GM13977 (cell line): ENCODE measurements around the gene KCNA10.

Experiments
- DNase-seq: peaks from one replicate; pipeline ENCODE4 v3.0.0; 2012; ENCODE audit warnings: low spot score
- in situ Hi-C: fragments of 300-500 bp; cut with MboI; formaldehyde crosslinking; loops from one replicate; pipeline ENCODE4 v1.12.0; 2022; ENCODE audit warnings: low sequenced_read_pairs, low pct_unique_long_range_greater_than_20kb, mixed read lengths, inconsistent platforms; ENCODE audit not compliant: unreplicated experiment
- TF ChIP-seq, protein P1 (sequence below): IDR thresholded peaks from 2 replicates; pipeline ENCODE4 v1.5.1; 2012; ENCODE audit warnings: mild to moderate bottlenecking, control low read depth; ENCODE audit not compliant: insufficient read depth; ENCODE audit errors: extremely low read depth, missing control alignments

Gene KCNA10

DNA sequence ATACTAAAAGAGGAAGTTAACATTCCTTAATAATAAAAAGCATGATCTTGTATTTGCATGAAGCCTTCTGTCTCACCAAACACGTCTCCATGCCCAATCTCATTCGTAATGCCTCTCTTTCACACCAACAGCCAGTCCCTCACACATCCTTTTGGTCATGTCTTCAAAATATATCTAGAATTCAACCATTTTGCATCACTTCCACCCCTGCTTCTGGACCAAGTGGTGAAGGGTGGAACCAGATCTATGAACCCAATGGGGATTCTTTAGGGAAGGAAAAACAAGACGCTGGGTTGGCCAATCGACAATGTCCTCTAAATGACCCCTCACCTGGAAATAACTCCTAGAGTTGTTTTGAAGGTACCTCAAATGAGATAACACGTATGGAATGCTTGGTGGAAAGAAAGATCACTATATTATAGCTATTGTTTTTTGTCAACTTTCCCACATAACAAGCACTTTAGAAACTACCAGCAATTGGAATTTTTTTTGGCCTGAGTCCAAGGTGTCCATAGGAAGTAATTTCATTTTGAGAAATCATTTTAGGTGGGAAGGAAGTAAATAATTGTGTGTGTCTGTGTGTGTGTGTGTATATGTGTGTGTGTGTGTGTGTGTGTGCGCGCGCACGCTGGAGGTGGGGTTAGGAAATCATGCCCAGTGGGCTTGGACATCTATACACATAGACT is at the start of gene KCNA10:
TSS of gene KCNA10 (minus strand) at position 51 of the 686 bp plus-strand sequence. CDS start 388 bp downstream, outside the sequence.
- TF ChIP-seq, protein P1, sequence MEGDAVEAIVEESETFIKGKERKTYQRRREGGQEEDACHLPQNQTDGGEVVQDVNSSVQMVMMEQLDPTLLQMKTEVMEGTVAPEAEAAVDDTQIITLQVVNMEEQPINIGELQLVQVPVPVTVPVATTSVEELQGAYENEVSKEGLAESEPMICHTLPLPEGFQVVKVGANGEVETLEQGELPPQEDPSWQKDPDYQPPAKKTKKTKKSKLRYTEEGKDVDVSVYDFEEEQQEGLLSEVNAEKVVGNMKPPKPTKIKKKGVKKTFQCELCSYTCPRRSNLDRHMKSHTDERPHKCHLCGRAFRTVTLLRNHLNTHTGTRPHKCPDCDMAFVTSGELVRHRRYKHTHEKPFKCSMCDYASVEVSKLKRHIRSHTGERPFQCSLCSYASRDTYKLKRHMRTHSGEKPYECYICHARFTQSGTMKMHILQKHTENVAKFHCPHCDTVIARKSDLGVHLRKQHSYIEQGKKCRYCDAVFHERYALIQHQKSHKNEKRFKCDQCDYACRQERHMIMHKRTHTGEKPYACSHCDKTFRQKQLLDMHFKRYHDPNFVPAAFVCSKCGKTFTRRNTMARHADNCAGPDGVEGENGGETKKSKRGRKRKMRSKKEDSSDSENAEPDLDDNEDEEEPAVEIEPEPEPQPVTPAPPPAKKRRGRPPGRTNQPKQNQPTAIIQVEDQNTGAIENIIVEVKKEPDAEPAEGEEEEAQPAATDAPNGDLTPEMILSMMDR: no peak
- in situ Hi-C loops: no loop called here
- DNase-seq: no peak

DNA sequence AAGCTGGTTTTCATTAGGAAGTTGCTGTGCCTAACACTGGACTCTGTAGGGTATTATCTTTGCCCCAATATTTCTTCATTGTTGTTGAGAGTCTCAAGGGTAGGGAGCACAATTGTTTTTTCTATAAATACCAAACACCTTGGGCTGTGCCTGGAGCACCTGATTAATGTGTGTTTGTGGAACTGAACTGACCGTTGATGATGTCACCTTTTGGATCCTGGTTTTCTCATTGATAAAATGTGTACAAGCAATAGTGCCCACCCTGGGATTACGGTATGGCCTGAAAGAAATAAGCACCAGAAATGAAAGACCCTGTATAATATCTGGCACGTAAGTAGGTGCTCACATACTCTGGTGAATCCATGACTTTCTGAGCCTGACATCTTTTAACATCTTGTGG is 47.9 kb upstream of the KCNA10 start:
- in situ Hi-C loops: no loop called here
- TF ChIP-seq, protein P1: no peak
- DNase-seq: no peak

DNA sequence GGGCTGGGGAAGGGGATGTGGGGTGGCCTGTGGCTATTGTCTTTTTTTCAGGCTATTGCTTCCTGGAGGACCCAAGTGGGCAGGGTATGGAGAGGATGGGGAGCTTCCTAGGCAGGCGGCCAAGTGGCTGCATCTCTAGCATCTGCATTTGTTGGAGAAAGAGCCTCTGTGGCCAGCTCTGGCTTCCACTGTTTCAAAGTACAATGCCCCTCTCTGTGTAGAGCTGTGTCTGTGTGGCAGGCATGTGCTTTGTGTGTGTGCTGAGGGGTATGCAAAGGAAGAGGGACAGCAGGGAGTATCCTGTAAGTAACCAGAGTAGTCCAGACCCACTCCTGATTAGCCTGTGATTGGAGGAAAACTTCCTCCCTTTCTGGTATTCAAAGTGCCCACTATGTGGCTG is 46.6 kb upstream of the KCNA10 start:
- no peak for DNase-seq

DNA sequence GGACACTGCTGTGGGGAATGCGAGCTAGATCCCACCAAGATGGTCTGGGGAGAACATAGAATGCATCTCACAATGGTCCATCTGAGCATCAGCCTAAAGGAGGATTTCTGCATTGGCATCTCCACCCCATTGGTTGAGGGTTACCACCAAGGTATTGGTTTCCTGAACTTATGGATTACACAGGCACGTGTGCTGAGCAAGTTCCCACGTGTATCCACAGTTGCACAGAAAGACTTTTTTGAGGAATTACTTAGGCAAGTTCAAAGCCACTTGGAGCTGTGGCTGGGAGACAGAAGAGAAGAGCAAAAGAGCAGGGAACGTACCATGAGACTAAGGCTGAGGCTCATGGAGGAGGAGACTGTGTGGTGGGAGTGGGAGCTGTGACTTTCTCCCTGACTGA is 44.1 kb upstream of the KCNA10 start:
- DNase-seq: no peak
- TF ChIP-seq, protein P1: no peak
- in situ Hi-C loops: no loop called here

More for the DNA sequence above, 46.6 kb upstream of the KCNA10 start:
- in situ Hi-C loops: no loop called here
- TF ChIP-seq, protein P1: no peak

DNA sequence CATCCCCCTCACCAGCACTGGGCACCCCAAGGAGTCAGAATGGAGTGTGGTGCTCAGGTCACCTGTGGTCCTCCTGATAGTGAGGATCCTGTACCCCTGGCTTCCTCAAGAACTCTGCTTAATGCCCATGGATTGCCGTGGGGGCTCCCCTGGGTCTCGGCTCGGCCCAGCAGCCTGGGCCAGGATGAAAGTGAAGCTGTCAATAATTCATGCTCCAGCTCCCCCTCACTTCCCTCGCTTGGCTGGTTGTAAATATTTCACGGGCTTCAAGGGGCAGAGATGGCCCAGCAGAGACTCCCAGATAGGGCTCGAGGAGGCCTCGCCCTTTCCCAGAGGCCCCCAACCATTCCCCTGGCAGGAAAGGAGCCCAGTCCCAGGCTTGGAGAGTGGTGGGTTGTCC is 42.6 kb upstream of the KCNA10 start:
- in situ Hi-C loops: no loop called here
- DNase-seq: no peak
- TF ChIP-seq, protein P1: no peak

DNA sequence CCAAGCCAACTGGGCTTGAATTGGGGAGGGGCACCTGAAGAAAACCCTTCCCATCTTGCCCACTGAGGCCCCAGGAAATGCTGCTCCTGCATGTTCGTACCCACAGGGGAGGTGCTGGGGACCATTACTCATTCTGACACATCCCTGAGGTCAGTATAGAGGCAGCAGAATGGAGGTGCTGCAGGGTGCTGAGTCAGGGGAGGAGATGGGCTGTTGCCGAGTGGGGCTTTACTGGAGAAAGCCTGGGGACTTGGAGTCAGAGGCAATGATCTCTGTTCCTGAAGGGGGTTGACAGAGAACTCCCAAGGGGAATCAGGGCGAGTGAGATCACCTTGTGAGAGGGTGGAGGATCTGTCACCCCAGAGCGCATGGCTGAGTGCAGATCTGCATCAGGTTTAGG is 40.2 kb upstream of the KCNA10 start:
- TF ChIP-seq, protein P1: no peak
- DNase-seq: no peak
- in situ Hi-C loops: no loop called here
